ENCODE results near the gene TFF1. TPM values are rescaled to one million over a fixed set of nuclear protein-coding genes. Genes with fewer than 3 reads are reported as not detected.

Gene TFF1
- total RNA-seq, 1 experiment from 2014 or later = not detected

GRCh38 chr21:42400525-42400924, 34.2 kb upstream of the TFF1 start:
- no peak for DNase-seq (ENCODE audit: low read depth)

- no peak for DNase-seq (ENCODE audit: low read depth)
Observed at GRCh38 chr21:42398436-42399028, 32.2 kb upstream of the TFF1 start.

GRCh38 chr21:42397746-42398394, 31.5 kb upstream of the TFF1 start:
- no peak for DNase-seq (ENCODE audit: low read depth)

GRCh38 chr21:42396799-42397745, 30.7 kb upstream of the TFF1 start:
- DNase-seq (ENCODE audit: low read depth) = no peak

GRCh38 chr21:42395905-42396651, 29.7 kb upstream of the TFF1 start, which contains the start of gene TMPRSS3:
Gene TMPRSS3 (minus strand): TSS chr21:42396052. CDS start chr21:42395417, 635 bp downstream.
- no peak for DNase-seq (ENCODE audit: low read depth)

- no peak for DNase-seq (ENCODE audit: low read depth)
Observed at GRCh38 chr21:42395302-42395701, 29.0 kb upstream of the TFF1 start.

GRCh38 chr21:42393443-42393950, 27.2 kb upstream of the TFF1 start:
- no peak for DNase-seq (ENCODE audit: low read depth)

GRCh38 chr21:42392731-42393442, 26.6 kb upstream of the TFF1 start:
- peak; percentile 8 for DNase-seq (ENCODE audit: low read depth)

- DNase-seq (ENCODE audit: low read depth) = no peak
Observed at GRCh38 chr21:42391297-42391696, 25.0 kb upstream of the TFF1 start.

- no peak for DNase-seq (ENCODE audit: low read depth)
Observed at GRCh38 chr21:42390696-42391095, 24.4 kb upstream of the TFF1 start.

GRCh38 chr21:42390193-42390592, 23.9 kb upstream of the TFF1 start:
- DNase-seq (ENCODE audit: low read depth) = no peak

GRCh38 chr21:42389449-42389835, 23.1 kb upstream of the TFF1 start:
- no peak for DNase-seq (ENCODE audit: low read depth)

GRCh38 chr21:42388740-42389448, 22.6 kb upstream of the TFF1 start:
- DNase-seq (ENCODE audit: low read depth) = no peak

- no peak for DNase-seq (ENCODE audit: low read depth)
Observed at GRCh38 chr21:42387843-42388340, 21.6 kb upstream of the TFF1 start.

- DNase-seq (ENCODE audit: low read depth) = no peak
Observed at GRCh38 chr21:42387164-42387563, 20.8 kb upstream of the TFF1 start.

GRCh38 chr21:42386034-42386591, 19.8 kb upstream of the TFF1 start:
- no peak for DNase-seq (ENCODE audit: low read depth)

GRCh38 chr21:42385619-42386018, 19.3 kb upstream of the TFF1 start:
- DNase-seq (ENCODE audit: low read depth) = no peak

- no peak for DNase-seq (ENCODE audit: low read depth)
Observed at GRCh38 chr21:42384989-42385388, 18.7 kb upstream of the TFF1 start.
